Body of pancreas (tissue), 4 donors: ENCODE data around the gene FBLN2. TPM values are rescaled to one million over a fixed set of nuclear protein-coding genes. Genes with fewer than 3 reads are reported as not detected.

Experiments used
- ATAC-seq: fragments of 150-250 bp; one replicate; pipeline ENCODE4 v1.9.1; 2016
- DNase-seq, 4 donors: peaks; one replicate each; pipeline ENCODE4 v3.0.0-alpha.2; 2019
- H3K27ac ChIP-seq, 4 donors: fragments of 200-600 bp; sonication (generic); 1 replicate in 3 of 4; 2 replicates in 1 of 4; pipeline versions ENCODE4 v1.5.1 to v1.6.1; 2016 to 2019; ENCODE audit warnings: mild to moderate bottlenecking in 1 of 4, mixed read lengths in 1 of 4, moderate library complexity in 1 of 4
- H3K27me3 ChIP-seq, 2 donors: fragments of 200-600 bp; sonication (generic); one replicate each; pipeline ENCODE4 v1.6.0; 2016; ENCODE audit warnings: mild to moderate bottlenecking in 1 of 2
- H3K36me3 ChIP-seq, 2 donors: fragments of 200-600 bp; sonication (generic); replicated peaks in 1 of 2; 2 replicates each; pipeline ENCODE4 v1.5.1; 2016; ENCODE audit warnings: low read depth in 2 of 2; ENCODE audit not compliant: insufficient read depth in 1 of 2
- H3K4me1 ChIP-seq: fragments of 200-600 bp; sonication (generic); one replicate; pipeline ENCODE4 v1.6.0; 2016
- H3K4me3 ChIP-seq, 2 donors: fragments of 200-600 bp; sonication (generic); 1 replicate in 1 of 2; 2 replicates in 1 of 2; pipeline ENCODE4 v1.5.1; 2016 to 2019
- H3K9me3 ChIP-seq, 3 donors: fragments of 200-600 bp; sonication (generic); 1 replicate in 2 of 3; 2 replicates in 1 of 3; pipeline ENCODE4 v1.5.1; 2016
- CTCF ChIP-seq, 7 experiments: fragments of 450-650 bp in 4 of 7; fragments of 200-600 bp in 3 of 7; sonication (generic) in 3 of 7; IDR thresholded peaks; one replicate each; pipeline ENCODE4 v1.5.1; 2016 to 2019; ENCODE audit warnings: antibody characterized with exemption in 7 of 7
- POLR2A ChIP-seq, 3 donors: fragments of 450-650 bp; IDR thresholded peaks; one replicate each; pipeline ENCODE4 v1.6.1; 2016; ENCODE audit warnings: antibody characterized with exemption in 3 of 3, mild to moderate bottlenecking in 2 of 3
- WGBS, 2 donors: methylation state at CpG; one replicate each; pipeline ENCODE4 v1.1.5; 2017; 5-methylcytosine and 5-hydroxymethylcytosine counted together
- intact Hi-C: fragments of 100-400 bp; cut with DNase I; formaldehyde crosslinking; loops from one replicate; pipeline ENCODE4 v1.15.1; 2023
- total RNA-seq, 2 donors: library from RNA; depleted of rRNA; stranded (reverse); fragments of >200 nt; gene quantifications; one replicate each; pipeline ENCODE4 v1.1.0, GENCODE V29; 2016

The FBLN2 gene
- total RNA-seq, 2 donors from 2014 or later = 18.9 to 54.7 TPM

- H3K27ac ChIP-seq = no peak overlapping the region
- intact Hi-C loops = no loop called here
- TF ChIP-seq POLR2A (IDR thresholded peaks at IDR 0.05) = no peak
- no peak for TF ChIP-seq CTCF (IDR thresholded peaks at IDR 0.05)
- H3K4me3 ChIP-seq = no peak overlapping the region
- no peaks in the 10 kb centered on the region for H3K9me3 ChIP-seq
- H3K27me3 ChIP-seq = peaks cover 0 to 9% of the 10 kb centered on the region in 2 donors
- no peaks in the 10 kb centered on the region for H3K36me3 ChIP-seq
- DNase-seq (no peak), ATAC-seq (no peak)
- H3K4me1 ChIP-seq = peaks cover 5% of the 10 kb centered on the region
- WGBS, 2 donors = 62 to 73% methylated on average over 8 to 9 of the region's 9 CpGs
Measured at GRCh38 chr3:13546667-13547171, 2.2 kb upstream of the FBLN2 start.

- TF ChIP-seq CTCF (IDR thresholded peaks at IDR 0.05) = no peak
- no peak for TF ChIP-seq POLR2A (IDR thresholded peaks at IDR 0.05)
- Histone ChIP-seq H3K27ac (no peak overlapping the region), H3K4me3 (no peak overlapping the region), H3K9me3 (no peaks in the 10 kb centered on the region), H3K27me3 (peaks cover 0 to 9% of the 10 kb centered on the region in 2 donors), H3K36me3 (no peaks in the 10 kb centered on the region), H3K4me1 (peaks cover 5% of the 10 kb centered on the region)
- intact Hi-C loops = no loop called here
- ATAC-seq (no peak), DNase-seq (no peak)
- 82 to 90% methylated on average over 8 to 10 of the region's 10 CpGs for WGBS, 2 donors
Measured at GRCh38 chr3:13547591-13548371, 1.1 kb upstream of the FBLN2 start.

- Histone ChIP-seq H3K4me1 (peaks cover 5% of the 10 kb centered on the region), H3K27me3 (peaks cover 0 to 9% of the 10 kb centered on the region in 2 donors), H3K9me3 (no peaks in the 10 kb centered on the region), H3K36me3 (no peaks in the 10 kb centered on the region), H3K27ac (no peak overlapping the region), H3K4me3 (no peak overlapping the region)
- ATAC-seq = no peak
- intact Hi-C loops = no loop called here
- 76 to 77% methylated on average over 17 of the region's 18 CpGs for WGBS, 2 donors
- no peak for TF ChIP-seq CTCF (IDR thresholded peaks at IDR 0.05)
- no peak for TF ChIP-seq POLR2A (IDR thresholded peaks at IDR 0.05)
- no peak for DNase-seq
Measured at GRCh38 chr3:13549623-13550422, 898 bp downstream of the FBLN2 start.

- H3K27me3 ChIP-seq = peaks cover 0 to 9% of the 10 kb centered on the region in 2 donors
- 39 to 76% methylated on average over 2 of the region's 2 CpGs for WGBS, 2 donors
- H3K4me3 ChIP-seq = no peak overlapping the region
- H3K36me3 ChIP-seq = no peaks in the 10 kb centered on the region
- no peak overlapping the region for H3K27ac ChIP-seq
- ATAC-seq (no peak), DNase-seq (no peak)
- no peaks in the 10 kb centered on the region for H3K9me3 ChIP-seq
- intact Hi-C loops = no loop called here
- no peak for TF ChIP-seq CTCF (IDR thresholded peaks at IDR 0.05)
- no peak for TF ChIP-seq POLR2A (IDR thresholded peaks at IDR 0.05)
- peaks cover 5% of the 10 kb centered on the region for H3K4me1 ChIP-seq
Measured at GRCh38 chr3:13550423-13550690, 1.4 kb downstream of the FBLN2 start.
